NCI-H1048 (cell line): ENCODE measurements around the gene DROSHA.

ENCODE experiments used
- DNase-seq: peaks from one replicate; lab custom pipeline; 2025; lab: John Stamatoyannopoulos, UW

The DROSHA gene

GRCh38 chr5:31469886-31470285, 62.0 kb downstream of the DROSHA start:
- no peak for DNase-seq

- DNase-seq: no peak
These were observed 62.4 kb downstream of the DROSHA start for GRCh38 chr5:31469466-31469865.

- no peak for DNase-seq
These were observed 66.6 kb downstream of the DROSHA start for GRCh38 chr5:31465291-31465690.

- no peak for DNase-seq
These were observed 67.8 kb downstream of the DROSHA start for GRCh38 chr5:31464081-31464480.

- no peak for DNase-seq
These were observed 68.5 kb downstream of the DROSHA start for GRCh38 chr5:31463351-31463750.

- DNase-seq: no peak
These were observed 72.3 kb downstream of the DROSHA start for GRCh38 chr5:31459594-31459993.

GRCh38 chr5:31455172-31455571, 76.7 kb downstream of the DROSHA start:
- no peak for DNase-seq

- DNase-seq: no peak
These were observed 78.4 kb downstream of the DROSHA start for GRCh38 chr5:31453522-31453921.

GRCh38 chr5:31452314-31452713, 79.6 kb downstream of the DROSHA start:
- no peak for DNase-seq

- no peak for DNase-seq
These were observed 81.9 kb downstream of the DROSHA start for GRCh38 chr5:31449962-31450361.

GRCh38 chr5:31449174-31449573, 82.7 kb downstream of the DROSHA start:
- no peak for DNase-seq

GRCh38 chr5:31445041-31445600, 86.8 kb downstream of the DROSHA start:
- DNase-seq: no peak

GRCh38 chr5:31443572-31443971, 88.3 kb downstream of the DROSHA start:
- no peak for DNase-seq

GRCh38 chr5:31442058-31442745, 89.7 kb downstream of the DROSHA start:
- no peak for DNase-seq

GRCh38 chr5:31436851-31437250, 95.0 kb downstream of the DROSHA start:
- no peak for DNase-seq

GRCh38 chr5:31435730-31436129, 96.2 kb downstream of the DROSHA start:
- DNase-seq: no peak

- DNase-seq: no peak
These were observed 97.0 kb downstream of the DROSHA start for GRCh38 chr5:31434898-31435297.

GRCh38 chr5:31433229-31433628, 98.7 kb downstream of the DROSHA start:
- no peak for DNase-seq

- DNase-seq: no peak
These were observed 104.1 kb downstream of the DROSHA start for GRCh38 chr5:31427724-31428309.

- no peak for DNase-seq
These were observed 104.7 kb downstream of the DROSHA start for GRCh38 chr5:31427013-31427723.

GRCh38 chr5:31421806-31422586, 109.9 kb downstream of the DROSHA start:
- no peak for DNase-seq

- DNase-seq: no peak
These were observed 114.4 kb downstream of the DROSHA start for GRCh38 chr5:31417512-31417911.
